ENCODE data around the gene FNDC5. TPM values are rescaled to one million over a fixed set of nuclear protein-coding genes. Genes with fewer than 3 reads are reported as not detected.

FNDC5 gene
- total RNA-seq, 1 experiment from 2014 or later, result 4.5 TPM

DNA sequence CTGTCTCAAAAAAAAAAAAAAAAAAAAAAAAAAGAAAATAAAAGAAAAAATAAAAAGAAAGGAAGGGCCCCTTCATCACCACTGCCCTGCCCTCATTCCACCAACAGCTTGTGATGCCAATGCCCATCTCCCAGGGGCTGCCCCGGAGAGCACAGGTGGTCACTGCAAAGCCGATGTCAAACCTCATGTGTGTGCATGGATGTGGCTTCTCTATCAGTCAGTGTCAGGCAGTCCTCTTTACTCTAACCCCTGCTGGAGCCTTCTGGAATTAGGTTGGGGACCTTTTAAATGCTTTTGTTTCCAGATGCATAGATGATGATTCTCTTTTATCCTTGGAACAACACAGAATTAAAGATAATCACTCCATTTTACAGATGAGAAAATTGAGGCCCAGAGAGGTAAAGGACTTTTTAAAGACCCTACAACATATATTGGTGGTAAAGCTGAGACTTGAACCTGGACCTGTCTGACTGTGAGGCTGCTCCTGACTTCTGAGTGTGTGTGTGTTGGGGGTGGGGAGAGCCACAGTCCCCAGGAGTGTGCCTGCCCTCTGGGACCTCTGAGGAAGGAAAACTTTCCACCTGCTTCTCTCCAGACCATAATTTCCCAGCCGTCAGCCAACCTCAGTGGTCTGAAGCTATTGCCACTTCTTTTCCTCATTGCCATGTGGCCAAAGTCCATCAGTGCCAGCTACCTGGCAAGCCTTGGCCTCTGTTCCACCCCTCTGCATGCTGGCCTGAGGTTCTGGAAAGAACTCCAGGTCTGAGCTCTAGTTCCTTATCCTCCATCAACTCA lies 33.5 kb upstream of the FNDC5 start:
- DNase-seq, result no peak
- no peak overlapping the region for H3K9ac ChIP-seq (ENCODE audit: extremely low read depth, insufficient read length, low read length)
- H2BK12ac ChIP-seq (ENCODE audit: insufficient read length, low read depth, low read length), result no peak overlapping the region
- no peak overlapping the region for H4K91ac ChIP-seq (ENCODE audit: insufficient read length, low read depth, low read length)
- no peak overlapping the region; a peak in 1 of 5 replicates for H3K4me3 Mint-ChIP-seq
- H3K56ac ChIP-seq (ENCODE audit: insufficient read length, low read depth, low read length), result no peak overlapping the region
- H2BK20ac ChIP-seq (ENCODE audit: low read depth, low read length, poor library complexity, severe bottlenecking), result no peak overlapping the region
- H3K4me1 ChIP-seq (ENCODE audit: insufficient read depth, low read length), result no peaks in the 10 kb centered on the region
- H3T11ph ChIP-seq (ENCODE audit: low read length), result no peak overlapping the region
- no peak overlapping the region for H4K5ac ChIP-seq (ENCODE audit: insufficient read length, low read depth, low read length)
- no peaks in the 10 kb centered on the region for H3K79me1 ChIP-seq (ENCODE audit: insufficient read depth, low read depth, low read length, poor library complexity, severe bottlenecking)
- no peak overlapping the region for H3K14ac ChIP-seq (ENCODE audit: insufficient read depth, low read length)
- H3K27ac ChIP-seq (ENCODE audit: insufficient read length, low read depth, low read length), result no peak overlapping the region
- H4K8ac ChIP-seq (replicated peaks; ENCODE audit: insufficient read length, low read depth, low read length), result no peak overlapping the region
- H4K20me1 ChIP-seq (ENCODE audit: control insufficient read depth, insufficient read depth, insufficient read length), result no peaks in the 10 kb centered on the region
- no peak overlapping the region for H3K27ac Mint-ChIP-seq
- peaks cover 8% of the 10 kb centered on the region for H3K23me2 ChIP-seq (ENCODE audit: insufficient read length, low read depth, low read length, poor library complexity, severe bottlenecking)
- H2BK120ac ChIP-seq (ENCODE audit: low read depth, low read length, poor library complexity, severe bottlenecking), result no peak overlapping the region
- H3K36me3 Mint-ChIP-seq (ENCODE audit: insufficient read depth in 1 of 3, low read depth in 3 of 3), result no peaks in the 10 kb centered on the region; a peak in 1 of 7 replicates
- H3K9me3 Mint-ChIP-seq, result no peaks in the 10 kb centered on the region; a peak in 2 of 5 replicates
- no peak overlapping the region for H2AK5ac ChIP-seq (ENCODE audit: insufficient read length, low read length)
- WGBS (ENCODE audit: extremely low coverage, insufficient read length, low lambda C conversion rate), result no CpG with 5 or more reads among the region's 3 CpGs
- peaks cover 6 to 11% of the 10 kb centered on the region in 2 experiments for H3K4me1 Mint-ChIP-seq
- no peak overlapping the region for H3K4ac ChIP-seq (ENCODE audit: low read depth, low read length)
- H2BK5ac ChIP-seq (ENCODE audit: insufficient read length, low read length), result no peak overlapping the region
- H3K18ac ChIP-seq (ENCODE audit: insufficient read length, low read depth, low read length), result no peak overlapping the region
- no peak overlapping the region for H2BK15ac ChIP-seq (ENCODE audit: low read depth, low read length)
- peaks cover 55% of the 10 kb centered on the region for H3K27me3 Mint-ChIP-seq (ENCODE audit: low read depth)
- no peaks in the 10 kb centered on the region for H3K79me2 ChIP-seq (ENCODE audit: insufficient read depth, low read length)
- peaks cover 19% of the 10 kb centered on the region; the same call in 1 of the 2 replicates for H3K27me3 ChIP-seq (ENCODE audit: insufficient read depth, low read length)
- no peak overlapping the region for H3K4me2 ChIP-seq (ENCODE audit: insufficient read depth, insufficient read length, low read length)
- H3K9me3 ChIP-seq (ENCODE audit: control insufficient read depth, low read depth, low read length), result no peaks in the 10 kb centered on the region
- no peak overlapping the region for H3K23ac ChIP-seq (ENCODE audit: insufficient read length, low read depth, low read length)
- H2AFZ ChIP-seq (ENCODE audit: low read length), result no peak overlapping the region
- TF ChIP-seq, protein P1, sequence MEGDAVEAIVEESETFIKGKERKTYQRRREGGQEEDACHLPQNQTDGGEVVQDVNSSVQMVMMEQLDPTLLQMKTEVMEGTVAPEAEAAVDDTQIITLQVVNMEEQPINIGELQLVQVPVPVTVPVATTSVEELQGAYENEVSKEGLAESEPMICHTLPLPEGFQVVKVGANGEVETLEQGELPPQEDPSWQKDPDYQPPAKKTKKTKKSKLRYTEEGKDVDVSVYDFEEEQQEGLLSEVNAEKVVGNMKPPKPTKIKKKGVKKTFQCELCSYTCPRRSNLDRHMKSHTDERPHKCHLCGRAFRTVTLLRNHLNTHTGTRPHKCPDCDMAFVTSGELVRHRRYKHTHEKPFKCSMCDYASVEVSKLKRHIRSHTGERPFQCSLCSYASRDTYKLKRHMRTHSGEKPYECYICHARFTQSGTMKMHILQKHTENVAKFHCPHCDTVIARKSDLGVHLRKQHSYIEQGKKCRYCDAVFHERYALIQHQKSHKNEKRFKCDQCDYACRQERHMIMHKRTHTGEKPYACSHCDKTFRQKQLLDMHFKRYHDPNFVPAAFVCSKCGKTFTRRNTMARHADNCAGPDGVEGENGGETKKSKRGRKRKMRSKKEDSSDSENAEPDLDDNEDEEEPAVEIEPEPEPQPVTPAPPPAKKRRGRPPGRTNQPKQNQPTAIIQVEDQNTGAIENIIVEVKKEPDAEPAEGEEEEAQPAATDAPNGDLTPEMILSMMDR (conservative IDR thresholded peaks at IDR 0.05), result no peak; the same call in 2 of the 3 replicates
